Gastrocnemius medialis (tissue), 4 donors: ENCODE results near the gene PI16. TPM values are rescaled to one million over a fixed set of nuclear protein-coding genes. Genes with fewer than 3 reads are reported as not detected.

Source experiments
- ATAC-seq, 2 donors: fragments of 150-250 bp; one replicate each; pipeline ENCODE4 v1.9.1; 2016
- DNase-seq, 2 donors: peaks; one replicate each; pipeline ENCODE4 v3.0.0-alpha.2; 2019
- H3K27ac ChIP-seq, 4 donors: fragments of 200-600 bp; sonication (generic); 1 replicate in 1 of 4; 2 replicates in 3 of 4; pipeline ENCODE4 v1.5.1; 2016 to 2018; ENCODE audit warnings: mild to moderate bottlenecking in 2 of 4, moderate library complexity in 1 of 4
- H3K27me3 ChIP-seq, 3 donors: fragments of 200-600 bp; sonication (generic) in 2 of 3; 1 replicate in 1 of 3; 2 replicates in 2 of 3; pipeline versions ENCODE4 v1.5.1 to v1.6.0; 2016 to 2019; ENCODE audit warnings: mild to moderate bottlenecking in 1 of 3, moderate library complexity in 1 of 3
- H3K36me3 ChIP-seq, 2 donors: fragments of 200-600 bp; sonication (generic) in 1 of 2; one replicate each; pipeline ENCODE4 v1.5.1; 2017 to 2018
- H3K4me1 ChIP-seq, 2 donors: fragments of 200-600 bp; sonication (generic) in 1 of 2; one replicate each; pipeline ENCODE4 v1.5.1; 2016 to 2017; ENCODE audit warnings: mild to moderate bottlenecking in 2 of 2
- H3K4me3 ChIP-seq, 4 donors: fragments of 200-600 bp; sonication (generic) in 3 of 4; 1 replicate in 1 of 4; 2 replicates in 3 of 4; pipeline ENCODE4 v1.5.1; 2016 to 2019; ENCODE audit warnings: mild to moderate bottlenecking in 2 of 4
- H3K9me3 ChIP-seq, 3 donors: fragments of 200-600 bp; sonication (generic) in 2 of 3; 1 replicate in 1 of 3; 2 replicates in 2 of 3; pipeline ENCODE4 v1.5.1; 2016 to 2019
- POLR2A ChIP-seq, 2 donors: fragments of 450-650 bp; IDR thresholded peaks; one replicate each; pipeline ENCODE4 v1.6.1; 2017; ENCODE audit warnings: antibody characterized with exemption in 2 of 2, mild to moderate bottlenecking in 2 of 2, moderate library complexity in 2 of 2
- in situ Hi-C, 4 donors: fragments of 200-750 bp; cut with MboI; loops; one replicate each; pipeline versions ENCODE4 v1.15.0 to v1.8.0; 2017; ENCODE audit warnings: low sequenced_read_pairs in 4 of 4
- intact Hi-C: fragments of 100-400 bp; cut with DNase I; formaldehyde crosslinking; loops from one replicate; pipeline ENCODE4 v1.15.1; 2023; ENCODE audit warnings: low total_unique reads
- total RNA-seq, 4 donors: library from RNA; depleted of rRNA; stranded (reverse); fragments of >200 nt; gene quantifications; one replicate each; pipeline versions ENCODE4 v1.1.0 to v1.2.3, GENCODE V29; 2016
- TF ChIP-seq, protein P1 (sequence below), 5 experiments: fragments of 450-650 bp in 3 of 5; fragments of 200-600 bp in 2 of 5; sonication (generic) in 2 of 5; IDR thresholded peaks in 4 of 5; conservative IDR thresholded peaks in 1 of 5; 1 replicate in 4 of 5; 2 replicates in 1 of 5; pipeline ENCODE4 v1.5.1; 2016 to 2019; ENCODE audit warnings: antibody characterized with exemption in 5 of 5, mild to moderate bottlenecking in 3 of 5, moderate library complexity in 3 of 5

Gene PI16
- total RNA-seq, 4 donors from 2014 or later = 0.87 to 3.2 (median 2.5) TPM

DNA sequence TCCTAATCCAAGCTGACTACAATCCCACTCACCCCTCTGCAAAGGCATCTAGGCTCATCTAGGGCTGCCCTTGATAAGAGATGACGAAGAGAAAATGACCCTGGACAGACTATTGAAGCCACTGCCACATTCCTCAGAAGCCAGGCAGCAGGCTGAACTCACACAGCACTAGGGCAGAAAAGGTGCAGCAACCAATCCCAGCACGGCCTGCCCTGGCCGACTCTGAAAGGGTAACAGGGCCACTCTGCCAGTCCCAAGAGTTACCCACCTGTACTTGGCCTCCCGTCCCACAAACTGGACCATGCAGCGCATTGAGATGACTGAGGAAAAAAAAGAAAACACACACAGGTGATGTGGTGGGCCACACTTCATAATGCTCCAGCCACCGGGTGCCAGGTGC, 22.4 kb downstream of the PI16 start:
- TF ChIP-seq POLR2A (IDR thresholded peaks at IDR 0.05) = no peak
- TF ChIP-seq, protein P1, sequence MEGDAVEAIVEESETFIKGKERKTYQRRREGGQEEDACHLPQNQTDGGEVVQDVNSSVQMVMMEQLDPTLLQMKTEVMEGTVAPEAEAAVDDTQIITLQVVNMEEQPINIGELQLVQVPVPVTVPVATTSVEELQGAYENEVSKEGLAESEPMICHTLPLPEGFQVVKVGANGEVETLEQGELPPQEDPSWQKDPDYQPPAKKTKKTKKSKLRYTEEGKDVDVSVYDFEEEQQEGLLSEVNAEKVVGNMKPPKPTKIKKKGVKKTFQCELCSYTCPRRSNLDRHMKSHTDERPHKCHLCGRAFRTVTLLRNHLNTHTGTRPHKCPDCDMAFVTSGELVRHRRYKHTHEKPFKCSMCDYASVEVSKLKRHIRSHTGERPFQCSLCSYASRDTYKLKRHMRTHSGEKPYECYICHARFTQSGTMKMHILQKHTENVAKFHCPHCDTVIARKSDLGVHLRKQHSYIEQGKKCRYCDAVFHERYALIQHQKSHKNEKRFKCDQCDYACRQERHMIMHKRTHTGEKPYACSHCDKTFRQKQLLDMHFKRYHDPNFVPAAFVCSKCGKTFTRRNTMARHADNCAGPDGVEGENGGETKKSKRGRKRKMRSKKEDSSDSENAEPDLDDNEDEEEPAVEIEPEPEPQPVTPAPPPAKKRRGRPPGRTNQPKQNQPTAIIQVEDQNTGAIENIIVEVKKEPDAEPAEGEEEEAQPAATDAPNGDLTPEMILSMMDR (IDR thresholded peaks at IDR 0.05 in 4 of 5, conservative IDR thresholded peaks at IDR 0.05 in 1 of 5) = no peak
- in situ Hi-C loops = no loop called here
- H3K36me3 ChIP-seq = peaks cover 5 to 66% of the 10 kb centered on the region in 2 donors
- peaks cover 25 to 31% of the 10 kb centered on the region in 2 donors for H3K4me1 ChIP-seq
- no peaks in the 10 kb centered on the region for H3K9me3 ChIP-seq
- intact Hi-C loops = no loop called here
- H3K27ac ChIP-seq = no peak overlapping the region
- H3K27me3 ChIP-seq = no peaks in the 10 kb centered on the region
- no peak overlapping the region for H3K4me3 ChIP-seq
- DNase-seq (no peak), ATAC-seq (no peak)

DNA sequence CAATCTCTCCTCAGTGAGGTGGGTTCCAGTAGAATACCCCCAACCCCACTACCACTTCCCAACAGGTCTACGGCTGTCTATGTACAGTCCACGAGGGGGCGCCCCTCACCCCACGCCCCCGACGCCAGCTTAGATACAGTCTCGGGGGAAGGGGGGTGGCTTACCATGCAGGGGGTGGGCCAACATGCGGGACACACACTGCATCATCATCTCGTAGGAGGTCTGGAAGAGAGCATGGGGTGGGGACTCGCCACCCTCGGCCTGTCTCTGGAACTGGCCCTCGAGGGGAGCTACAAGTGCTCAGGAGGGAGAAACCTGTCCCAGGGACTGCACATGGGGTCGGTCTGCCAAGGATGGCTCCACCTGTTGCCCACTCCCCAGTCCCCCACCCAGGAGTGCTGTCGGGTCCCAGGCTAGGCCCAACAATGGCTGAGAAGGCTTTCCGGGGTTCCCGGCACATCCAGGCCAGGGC, 23.0 kb downstream of the PI16 start:
- H3K27ac ChIP-seq = no peak overlapping the region

DNA sequence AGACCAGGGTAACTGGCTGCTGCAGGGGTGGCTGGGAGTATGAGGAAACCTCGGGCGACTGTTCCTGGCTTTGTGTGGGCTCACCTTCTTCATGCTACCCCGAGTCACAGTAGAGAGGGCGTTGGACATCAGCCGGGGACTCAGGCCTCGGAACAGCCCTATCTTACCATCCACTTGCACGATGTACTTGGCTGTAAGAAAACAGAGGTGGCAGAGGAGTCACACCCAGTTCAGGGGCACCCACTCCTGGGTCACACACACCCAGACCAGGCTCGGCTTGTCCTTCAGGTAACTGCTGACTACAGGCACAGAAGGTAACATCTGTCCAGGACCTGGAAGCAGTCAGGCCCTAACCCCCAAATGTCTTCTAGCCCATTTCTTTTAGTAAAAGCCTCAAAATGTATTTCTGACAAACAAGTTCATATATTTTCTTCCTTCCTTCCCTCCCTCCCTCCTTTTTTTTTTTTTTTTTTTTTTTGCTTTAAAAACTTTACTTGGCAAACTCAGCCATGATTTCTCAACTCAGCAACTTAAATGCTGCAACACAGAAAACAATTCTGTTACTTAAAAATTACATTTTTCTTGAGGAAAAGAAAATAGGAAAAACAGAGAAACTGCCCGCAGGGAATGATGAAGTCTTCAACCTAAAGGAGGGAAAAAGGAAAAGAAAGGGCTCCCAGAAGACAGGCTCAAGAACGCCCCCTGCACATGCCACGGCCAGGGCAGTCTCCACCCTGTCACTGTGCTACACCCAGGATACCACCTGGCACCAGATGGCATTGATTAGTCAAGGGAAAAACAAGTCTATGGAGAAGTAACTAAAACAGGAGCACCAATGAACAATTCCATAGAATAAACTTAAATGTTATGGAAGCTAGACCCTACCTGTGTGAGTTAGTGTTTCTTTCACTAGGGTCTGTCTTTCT, 24.1 kb downstream of the PI16 start:
- DNase-seq (no peak), ATAC-seq (no peak)
- intact Hi-C loops (loop anchor here (1.0 kb wide), 2 partner anchors 40 to 93 kb away; partner anchors contain the start of gene C6orf89), in situ Hi-C loops (no loop called here)
- Histone ChIP-seq H3K27ac (peak overlapping the region in 3 of 4 donors; percentile 29 to 62 (median 44)), H3K4me1 (peaks cover 35 to 41% of the 10 kb centered on the region in 2 donors), H3K36me3 (peaks cover 5 to 49% of the 10 kb centered on the region in 2 donors), H3K27me3 (no peaks in the 10 kb centered on the region), H3K9me3 (no peaks in the 10 kb centered on the region), H3K4me3 (no peak overlapping the region)
- no peak for TF ChIP-seq POLR2A (IDR thresholded peaks at IDR 0.05)
- TF ChIP-seq, protein P1 (IDR thresholded peaks at IDR 0.05 in 4 of 5, conservative IDR thresholded peaks at IDR 0.05 in 1 of 5) = no peak

More for the DNA sequence above, 23.0 kb downstream of the PI16 start:
- Histone ChIP-seq H3K27me3 (no peaks in the 10 kb centered on the region), H3K36me3 (peaks cover 5 to 61% of the 10 kb centered on the region in 2 donors), H3K4me1 (peaks cover 25 to 31% of the 10 kb centered on the region in 2 donors), H3K9me3 (no peaks in the 10 kb centered on the region), H3K4me3 (no peak overlapping the region)
- in situ Hi-C loops (no loop called here), intact Hi-C loops (no loop called here)
- no peak for TF ChIP-seq POLR2A (IDR thresholded peaks at IDR 0.05)
- TF ChIP-seq, protein P1 (IDR thresholded peaks at IDR 0.05 in 4 of 5, conservative IDR thresholded peaks at IDR 0.05 in 1 of 5) = peak in 4 of 5 experiments; percentile 19 to 53 (median 44)
- no peak for DNase-seq
- no peak for ATAC-seq

DNA sequence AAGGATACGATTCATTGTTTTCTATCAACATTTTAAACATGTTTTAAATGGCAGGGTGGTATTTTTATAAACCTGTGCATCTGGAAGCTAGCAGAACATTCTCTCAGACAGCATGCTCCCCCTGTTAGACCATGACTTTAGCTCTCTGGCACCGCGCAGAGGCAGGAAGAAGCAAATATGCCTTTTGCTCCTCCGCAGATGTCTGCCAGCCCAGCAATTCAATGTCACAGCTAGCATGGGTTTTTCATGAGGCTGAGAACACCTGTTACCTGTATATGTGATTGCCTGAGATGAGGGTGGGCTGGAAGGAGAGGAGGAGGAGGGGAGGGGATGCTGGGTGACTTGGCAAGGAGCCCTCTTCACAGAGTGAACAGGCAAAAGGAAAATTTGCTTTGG, 24.8 kb downstream of the PI16 start:
- TF ChIP-seq, protein P1 (IDR thresholded peaks at IDR 0.05 in 4 of 5, conservative IDR thresholded peaks at IDR 0.05 in 1 of 5) = peak in 4 of 5 experiments; percentile 41 to 56 (median 48)
- no peak for TF ChIP-seq POLR2A (IDR thresholded peaks at IDR 0.05)
- no peak overlapping the region for H3K4me3 ChIP-seq
- in situ Hi-C loops (no loop called here), intact Hi-C loops (loop anchor here (1.0 kb wide), 2 partner anchors 39 to 94 kb away; partner anchors contain the start of gene C6orf89)
- H3K27me3 ChIP-seq = no peaks in the 10 kb centered on the region
- H3K27ac ChIP-seq = peak overlapping the region; percentile 44 to 70 (median 62)
- ATAC-seq (peak; percentile 63 to 68), DNase-seq (peak; percentile 26 to 62)
- H3K9me3 ChIP-seq = no peaks in the 10 kb centered on the region
- H3K4me1 ChIP-seq = peaks cover 41 to 47% of the 10 kb centered on the region in 2 donors
- H3K36me3 ChIP-seq = peaks cover 4 to 42% of the 10 kb centered on the region in 2 donors
